Neural progenitor cell (in vitro differentiated cells): ENCODE results near the gene GPRASP2. TPM values are rescaled to one million over a fixed set of nuclear protein-coding genes. Genes with fewer than 3 reads are reported as not detected.

Source experiments
- DNase-seq: peaks from one replicate; pipeline ENCODE4 v3.0.0-alpha.2; 2016; ENCODE audit warnings: low spot score
- H2AFZ ChIP-seq: fragments of 200-600 bp; sonication (generic); replicated peaks from 2 replicates; pipeline ENCODE4 v1.6.1; 2016; ENCODE audit warnings: antibody characterized with exemption
- H3F3A ChIP-seq: fragments of 200-600 bp; sonication (generic); 2 replicates; pipeline ENCODE4 v1.6.1; 2016; ENCODE audit warnings: antibody characterized with exemption, low read depth
- H3K27ac ChIP-seq: fragments of 200-600 bp; sonication (generic); 2 replicates; pipeline ENCODE4 v1.5.1; 2016; ENCODE audit warnings: mild to moderate bottlenecking
- H3K27me3 ChIP-seq: fragments of 200-600 bp; sonication (generic); 2 replicates; pipeline ENCODE4 v1.6.1; 2016; ENCODE audit warnings: mild to moderate bottlenecking, moderate library complexity
- H3K36me3 ChIP-seq: fragments of 200-600 bp; sonication (generic); 2 replicates; pipeline ENCODE4 v1.5.1; 2016
- H3K4me1 ChIP-seq: fragments of 200-600 bp; sonication (generic); 2 replicates; pipeline ENCODE4 v1.6.1; 2016; ENCODE audit warnings: mixed run types
- H3K4me2 ChIP-seq: fragments of 200-600 bp; sonication (generic); 2 replicates; pipeline ENCODE4 v1.6.1; 2016
- H3K4me3 ChIP-seq: fragments of 200-600 bp; sonication (generic); 2 replicates; pipeline ENCODE4 v1.5.1; 2016
- H3K79me2 ChIP-seq: fragments of 200-600 bp; sonication (generic); 2 replicates; pipeline ENCODE4 v1.6.1; 2016; ENCODE audit warnings: low read depth
- H3K9ac ChIP-seq: fragments of 200-600 bp; sonication (generic); 2 replicates; pipeline ENCODE4 v1.6.1; 2016
- H3K9me3 ChIP-seq: fragments of 200-600 bp; sonication (generic); 2 replicates; pipeline ENCODE4 v1.5.1; 2016; ENCODE audit warnings: low read depth
- H4K20me1 ChIP-seq: fragments of 200-600 bp; sonication (generic); 2 replicates; pipeline ENCODE4 v1.6.1; 2016; ENCODE audit warnings: low read depth
- H3K27ac Mint-ChIP-seq: 3 replicates; pipeline ENCODE4 v1.8.0; 2021; ENCODE audit warnings: mixed read lengths
- H3K27me3 Mint-ChIP-seq: 2 replicates; pipeline ENCODE4 v1.8.0; 2022; ENCODE audit warnings: low read depth, mild to moderate bottlenecking, inconsistent platforms, moderate library complexity, mixed read lengths; ENCODE audit not compliant: insufficient read depth
- H3K36me3 Mint-ChIP-seq: 3 replicates; pipeline ENCODE4 v1.8.0; 2021; ENCODE audit warnings: mixed read lengths
- H3K4me1 Mint-ChIP-seq: 3 replicates; pipeline ENCODE4 v1.8.0; 2021; ENCODE audit warnings: mixed read lengths
- H3K4me3 Mint-ChIP-seq: 3 replicates; pipeline ENCODE4 v1.8.0; 2021; ENCODE audit warnings: mild to moderate bottlenecking, moderate library complexity, mixed read lengths
- H3K9me3 Mint-ChIP-seq: 3 replicates; pipeline ENCODE4 v1.8.0; 2020; ENCODE audit warnings: mixed read lengths
- CTCF ChIP-seq: fragments of 200-600 bp; sonication (generic); IDR thresholded peaks from 2 replicates; pipeline ENCODE4 v1.5.1; 2017; ENCODE audit warnings: antibody characterized with exemption, mild to moderate bottlenecking
- EZH2 ChIP-seq: fragments of 200-600 bp; sonication (generic); IDR thresholded peaks from 2 replicates; pipeline ENCODE4 v1.6.1; 2017; ENCODE audit warnings: antibody characterized with exemption, mild to moderate bottlenecking, moderate library complexity
- EZH2phosphoT487 ChIP-seq: fragments of 200-600 bp; sonication (generic); IDR thresholded peaks from 2 replicates; pipeline ENCODE4 v1.6.1; 2017; ENCODE audit warnings: antibody characterized with exemption
- total RNA-seq: library from RNA; depleted of rRNA; stranded (reverse); fragments of >200 nt; gene quantifications from 2 replicates; pipeline ENCODE4 v1.2.3, GENCODE V29; 2015; ENCODE audit warnings: low replicate concordance

Gene GPRASP2
- total RNA-seq, 1 donor from 2014 or later = 39.0 TPM

- H3K4me1 Mint-ChIP-seq = no peaks in the 10 kb centered on the region
- H3K4me3 Mint-ChIP-seq = no peak overlapping the region
- Histone ChIP-seq H3K27me3 (no peaks in the 10 kb centered on the region), H3F3A (no peaks in the 10 kb centered on the region), H3K79me2 (no peaks in the 10 kb centered on the region), H3K27ac (no peak overlapping the region), H3K4me1 (no peaks in the 10 kb centered on the region), H3K36me3 (no peaks in the 10 kb centered on the region), H2AFZ (no peak overlapping the region), H3K4me2 (no peak overlapping the region), H3K9me3 (no peaks in the 10 kb centered on the region), H3K4me3 (no peak overlapping the region), H4K20me1 (no peaks in the 10 kb centered on the region), H3K9ac (no peak overlapping the region)
- H3K27me3 Mint-ChIP-seq = peaks cover 2% of the 10 kb centered on the region
- no peaks in the 10 kb centered on the region for H3K9me3 Mint-ChIP-seq
- H3K36me3 Mint-ChIP-seq = peaks cover 2% of the 10 kb centered on the region
- TF ChIP-seq CTCF = no peak
- DNase-seq = no peak
- no peak overlapping the region for H3K27ac Mint-ChIP-seq
These were observed 15.5 kb downstream of the GPRASP2 start for GRCh38 chrX:102727761-102728160.

GRCh38 chrX:102728646-102729045, 16.4 kb downstream of the GPRASP2 start:
- Histone ChIP-seq H4K20me1 (no peaks in the 10 kb centered on the region), H3K27me3 (no peaks in the 10 kb centered on the region), H3K4me1 (no peaks in the 10 kb centered on the region), H3K4me3 (no peak overlapping the region), H3K27ac (no peak overlapping the region), H3K9ac (no peak overlapping the region), H2AFZ (no peak overlapping the region), H3K9me3 (no peaks in the 10 kb centered on the region), H3K36me3 (no peaks in the 10 kb centered on the region), H3K4me2 (no peak overlapping the region), H3K79me2 (no peaks in the 10 kb centered on the region), H3F3A (no peaks in the 10 kb centered on the region)
- Mint-ChIP-seq H3K27ac (no peak overlapping the region), H3K4me1 (no peaks in the 10 kb centered on the region), H3K36me3 (peaks cover 3% of the 10 kb centered on the region), H3K4me3 (no peak overlapping the region), H3K9me3 (peaks cover 1% of the 10 kb centered on the region), H3K27me3 (peaks cover 2% of the 10 kb centered on the region)
- DNase-seq = no peak
- TF ChIP-seq EZH2phosphoT487 (no peak), CTCF (no peak), EZH2 (no peak)

- Mint-ChIP-seq H3K4me3 (no peak overlapping the region), H3K27ac (no peak overlapping the region), H3K4me1 (no peaks in the 10 kb centered on the region), H3K27me3 (peaks cover 2% of the 10 kb centered on the region), H3K9me3 (no peaks in the 10 kb centered on the region), H3K36me3 (no peaks in the 10 kb centered on the region)
- Histone ChIP-seq H3K4me1 (no peaks in the 10 kb centered on the region), H3K27me3 (no peaks in the 10 kb centered on the region), H3F3A (no peaks in the 10 kb centered on the region), H3K27ac (no peak overlapping the region), H3K9me3 (no peaks in the 10 kb centered on the region), H3K79me2 (no peaks in the 10 kb centered on the region), H4K20me1 (no peaks in the 10 kb centered on the region), H3K9ac (no peak overlapping the region), H2AFZ (no peak overlapping the region), H3K4me3 (no peak overlapping the region), H3K36me3 (no peaks in the 10 kb centered on the region), H3K4me2 (no peak overlapping the region)
- TF ChIP-seq EZH2 = no peak
- TF ChIP-seq EZH2phosphoT487 = no peak
- no peak for TF ChIP-seq CTCF
- DNase-seq = no peak
These were observed 27.4 kb downstream of the GPRASP2 start for GRCh38 chrX:102739657-102740056.

GRCh38 chrX:102744307-102744706, 32.1 kb downstream of the GPRASP2 start:
- no peak overlapping the region for H2AFZ ChIP-seq
- no peak overlapping the region for H3K9ac ChIP-seq
- TF ChIP-seq EZH2phosphoT487 = no peak
- no peak for TF ChIP-seq CTCF
- no peak for TF ChIP-seq EZH2
- no peaks in the 10 kb centered on the region for H3K9me3 ChIP-seq
- no peak overlapping the region for H3K27ac ChIP-seq
- H3K4me3 Mint-ChIP-seq = no peak overlapping the region
- peaks cover 19% of the 10 kb centered on the region for H3K79me2 ChIP-seq
- no peak overlapping the region for H3K27ac Mint-ChIP-seq
- no peaks in the 10 kb centered on the region for H3K27me3 Mint-ChIP-seq
- no peak for DNase-seq
- no peaks in the 10 kb centered on the region for H3K4me1 ChIP-seq
- no peak overlapping the region for H3K4me3 ChIP-seq
- no peak overlapping the region for H3K4me2 ChIP-seq
- peaks cover 3% of the 10 kb centered on the region for H3K4me1 Mint-ChIP-seq
- H3K27me3 ChIP-seq = no peaks in the 10 kb centered on the region
- no peaks in the 10 kb centered on the region for H3K36me3 Mint-ChIP-seq
- no peaks in the 10 kb centered on the region for H4K20me1 ChIP-seq
- H3K36me3 ChIP-seq = no peaks in the 10 kb centered on the region
- H3F3A ChIP-seq = no peaks in the 10 kb centered on the region
- no peaks in the 10 kb centered on the region for H3K9me3 Mint-ChIP-seq
